GM18499 (cell line): ENCODE results near the gene NINL.
"Not testable (repeated sequence)": the region's sequence is repeated elsewhere in the genome, so short reads cannot be mapped to it uniquely, and the experiment has no call there.

Source experiments
- ATAC-seq: cut with Tn5 transposase; IDR thresholded peaks from one replicate; pipeline ENCODE4 v1.9.1; 2021; ENCODE audit warnings: moderate number of reproducible peaks; ENCODE audit not compliant: insufficient read depth, unreplicated experiment

Gene NINL

DNA sequence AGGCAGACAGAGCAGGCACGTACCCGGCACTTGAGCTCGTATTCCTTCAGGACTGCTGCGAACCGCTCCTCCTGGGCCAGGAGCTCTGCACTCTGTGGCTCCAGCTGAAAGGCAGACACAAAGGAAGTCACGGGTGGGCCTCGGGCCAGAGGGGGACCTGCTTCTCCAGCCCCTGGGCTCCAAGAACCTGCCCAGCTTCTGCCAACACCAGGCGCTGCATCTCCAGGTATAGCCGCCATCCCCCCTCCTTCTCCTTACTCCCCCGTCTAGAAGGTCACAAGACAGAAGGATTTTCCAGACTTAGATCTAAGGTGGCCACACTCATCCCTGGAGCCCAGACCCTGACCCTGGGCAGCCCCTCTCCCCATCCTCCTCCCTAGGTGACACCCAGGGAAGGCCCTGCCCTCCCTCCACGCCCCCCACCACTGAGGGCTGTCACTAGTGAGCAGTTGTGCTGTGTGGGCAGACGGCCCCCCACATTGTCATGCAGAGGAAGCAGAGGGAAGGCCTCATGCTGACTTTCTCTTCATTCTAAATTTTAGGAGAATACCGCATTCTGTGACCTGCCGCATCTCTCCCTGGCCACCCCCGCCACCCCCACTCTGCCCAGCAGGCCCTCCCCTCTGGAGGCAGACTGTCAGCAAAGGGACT lies 96.0 kb downstream of the NINL start:
- no peak for ATAC-seq

DNA sequence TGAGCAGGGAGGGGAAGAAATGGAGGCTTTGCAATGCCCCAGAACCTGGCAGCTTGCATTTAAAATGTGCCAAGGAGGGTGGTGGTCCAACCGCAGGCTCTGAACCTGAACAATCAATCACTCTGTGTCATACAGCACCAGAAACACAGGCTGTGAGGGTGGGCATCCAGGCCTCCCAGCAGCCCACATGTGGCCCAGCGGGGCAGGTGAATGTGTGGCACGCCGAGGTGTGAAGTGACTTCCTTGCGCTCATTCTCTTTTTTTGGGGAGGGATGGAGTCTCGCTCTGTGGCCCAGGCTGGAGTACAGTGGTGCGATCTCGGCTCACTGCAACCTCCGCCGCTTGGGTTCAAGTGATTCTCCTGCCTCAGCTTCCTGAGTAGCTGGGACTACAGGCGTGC lies 97.4 kb downstream of the NINL start:
- ATAC-seq = no peak

- ATAC-seq = no peak
Measured at GRCh38 chr20:25487306-25487705, 98.0 kb downstream of the NINL start.

GRCh38 chr20:25486377-25486776 lies 99.0 kb downstream of the NINL start:
- ATAC-seq = no peak

GRCh38 chr20:25485872-25486271 lies 99.5 kb downstream of the NINL start:
- no peak for ATAC-seq

DNA sequence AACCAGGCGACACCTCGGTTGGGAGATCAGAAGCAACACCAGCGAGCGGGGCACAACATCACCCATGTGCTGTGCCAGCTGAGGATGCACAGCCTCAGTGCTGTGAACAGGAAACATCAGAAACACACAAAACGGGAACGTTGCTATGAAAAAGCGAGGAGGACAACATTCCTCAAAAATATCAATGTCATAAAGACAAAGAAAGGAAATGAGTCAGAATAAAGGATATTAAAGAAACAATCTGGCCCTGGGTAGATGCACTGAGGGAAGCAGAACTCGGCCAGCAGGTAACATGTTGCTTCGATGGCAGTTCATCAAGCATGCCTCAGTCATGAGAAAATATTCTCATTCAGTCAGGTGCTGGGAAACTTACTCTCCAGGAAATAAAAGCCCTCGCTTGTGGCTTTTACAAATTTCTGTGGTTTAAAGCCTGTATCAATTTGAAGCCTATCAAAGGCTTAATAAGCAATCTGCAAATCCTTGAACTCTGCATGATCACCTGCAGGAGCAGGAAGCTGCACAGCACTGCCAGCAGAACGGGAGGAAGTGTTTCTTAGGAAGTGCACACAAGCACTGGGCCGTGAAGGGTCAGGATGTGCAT lies 100.3 kb downstream of the NINL start:
- no peak for ATAC-seq

DNA sequence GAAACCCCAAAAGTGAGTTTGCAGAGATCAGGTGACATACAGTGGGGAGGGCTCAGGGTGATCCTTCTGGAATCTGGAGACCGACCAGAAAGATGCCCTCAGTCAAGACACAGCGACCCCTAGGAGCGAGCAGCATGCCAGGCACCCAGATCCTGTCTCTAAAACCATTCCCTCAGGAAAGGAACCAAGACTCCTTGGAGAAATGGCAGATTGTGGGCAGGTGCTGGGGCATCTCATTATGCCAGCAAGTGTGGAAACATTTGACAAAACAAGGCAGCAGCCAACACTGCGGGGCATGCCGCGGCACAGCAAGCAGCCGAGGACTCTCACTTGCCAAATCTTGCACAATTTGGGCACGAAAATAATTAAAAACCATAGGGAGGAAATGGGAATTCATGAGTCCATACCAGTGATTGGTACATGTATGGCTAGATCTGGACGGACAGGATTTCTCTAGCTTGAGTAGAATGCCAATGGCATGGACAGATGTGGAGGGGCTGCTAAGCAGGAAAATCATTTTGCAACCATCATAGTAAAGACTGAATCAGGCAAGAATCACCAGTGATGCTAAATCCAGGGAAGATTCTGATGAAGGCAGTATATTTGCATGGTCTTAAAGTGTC lies 101.0 kb downstream of the NINL start:
- ATAC-seq = no peak

- no peak for ATAC-seq
Measured at GRCh38 chr20:25483431-25484132, 101.7 kb downstream of the NINL start.

- no peak for ATAC-seq
Measured at GRCh38 chr20:25481918-25482253, 103.4 kb downstream of the NINL start.

GRCh38 chr20:25481235-25481917 lies 104.0 kb downstream of the NINL start:
- ATAC-seq = no peak

DNA sequence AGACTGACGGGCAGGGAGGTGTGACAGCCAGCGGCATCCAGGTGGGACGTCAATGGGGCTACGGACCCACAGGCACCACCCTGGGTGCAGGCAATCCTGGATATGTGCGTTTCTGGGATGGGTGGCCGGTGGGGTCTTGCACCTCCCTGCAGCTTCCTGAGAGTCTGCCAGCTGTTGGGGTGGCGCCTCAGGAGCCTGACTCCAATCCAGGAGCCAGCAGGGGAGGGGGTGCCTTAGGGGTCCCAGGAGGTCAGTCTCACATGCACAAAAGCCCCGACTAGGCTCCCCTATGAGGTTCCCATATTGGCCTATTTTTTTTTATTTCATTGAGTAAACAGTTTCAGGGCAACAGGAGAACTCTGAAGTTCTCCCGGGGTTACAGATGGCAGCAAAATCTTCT lies 104.5 kb downstream of the NINL start:
- no peak for ATAC-seq

DNA sequence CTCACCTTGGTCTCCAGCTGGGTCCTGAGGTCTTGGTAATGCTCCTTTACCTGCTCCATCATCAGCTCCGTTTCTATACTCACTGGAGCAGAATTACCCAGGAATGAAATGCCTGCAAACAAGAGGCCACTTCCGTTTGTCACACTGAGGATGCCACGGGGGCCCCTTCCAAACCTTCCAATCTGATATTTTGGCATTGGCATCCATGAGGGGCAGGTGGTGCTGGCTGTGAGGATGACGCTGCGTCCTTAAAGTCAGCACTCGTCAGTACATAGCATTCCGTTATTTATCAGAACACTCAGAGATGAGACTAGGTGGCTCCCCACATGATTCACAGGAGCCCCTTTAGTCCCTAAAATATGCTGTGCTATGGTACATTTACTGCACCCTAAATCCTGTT lies 105.2 kb downstream of the NINL start:
- no peak for ATAC-seq

- ATAC-seq = no peak
Measured at GRCh38 chr20:25479638-25480037, 105.7 kb downstream of the NINL start.

DNA sequence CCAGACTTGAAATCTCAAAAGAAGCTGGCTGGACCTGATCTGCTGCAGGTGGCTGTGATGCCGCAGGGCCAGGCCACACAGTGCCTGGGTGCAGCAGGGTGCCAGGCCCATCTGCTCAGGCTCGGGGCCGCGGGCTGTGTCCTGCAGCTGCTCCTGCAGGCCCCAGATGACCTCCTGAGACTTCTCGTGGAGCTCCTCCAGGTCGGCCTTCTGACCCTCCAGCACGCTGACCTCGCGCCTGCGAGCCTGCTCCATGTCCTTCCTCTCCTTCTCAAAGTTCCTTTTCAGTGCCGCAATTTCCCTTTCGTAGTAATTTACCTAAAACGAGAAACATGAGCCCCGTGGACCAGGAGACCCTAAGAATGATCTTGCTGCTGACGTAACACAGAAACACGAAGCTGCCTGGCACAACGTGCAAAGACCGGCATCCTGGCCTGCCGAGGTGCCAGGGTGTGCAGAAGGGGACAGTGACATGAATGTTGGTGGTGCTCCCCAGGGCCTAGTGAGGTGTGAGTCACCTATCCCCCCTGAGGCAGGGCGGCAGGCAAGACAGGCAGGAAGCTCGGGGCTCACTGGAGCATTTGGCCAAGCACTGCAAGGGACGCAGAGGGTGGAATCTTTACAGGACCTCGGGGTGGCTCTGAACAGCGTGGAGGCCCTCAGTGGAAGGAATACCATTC lies 106.3 kb downstream of the NINL start:
- no peak for ATAC-seq

- ATAC-seq = no peak
Measured at GRCh38 chr20:25477014-25477882, 108.1 kb downstream of the NINL start.

- no peak for ATAC-seq
Measured at GRCh38 chr20:25476106-25477013, 109.0 kb downstream of the NINL start.

- ATAC-seq = not testable (repeated sequence)
Measured at GRCh38 chr20:25473297-25473696, 112.0 kb downstream of the NINL start.

GRCh38 chr20:25471020-25471419 lies 114.3 kb downstream of the NINL start:
- ATAC-seq = no peak
